Spleen (tissue), 7 donors: ENCODE measurements around the gene TSHZ2.

Experiments used
- POLR2AphosphoS5 ChIP-seq, 3 donors: sonication (generic); formaldehyde crosslinking; IDR thresholded peaks; one replicate each; pipeline ENCODE4 v1.5.1; 2017; ENCODE audit warnings: antibody characterized with exemption in 3 of 3
- TF ChIP-seq, protein P1 (sequence below), 11 experiments: fragments of 200-600 bp in 7 of 11; fragments of 450-650 bp in 4 of 11; sonication (generic) in 4 of 11; IDR thresholded peaks in 8 of 11; conservative IDR thresholded peaks in 3 of 11; 1 replicate in 7 of 11; 2 replicates in 4 of 11; pipeline versions ENCODE4 v1.4.0 to v1.8.0; 2016 to 2021; ENCODE audit warnings: antibody characterized with exemption in 11 of 11, inconsistent platforms in 4 of 11, mild to moderate bottlenecking in 1 of 11
- donor health status: DM: no; HTN: no; CAD: no; lungs with moderate emphysema.
- donor health status: DM: no; HTN: no; CAD: no.
- donor health status: DM: no; HTN: no; CAD: no.

DNA sequence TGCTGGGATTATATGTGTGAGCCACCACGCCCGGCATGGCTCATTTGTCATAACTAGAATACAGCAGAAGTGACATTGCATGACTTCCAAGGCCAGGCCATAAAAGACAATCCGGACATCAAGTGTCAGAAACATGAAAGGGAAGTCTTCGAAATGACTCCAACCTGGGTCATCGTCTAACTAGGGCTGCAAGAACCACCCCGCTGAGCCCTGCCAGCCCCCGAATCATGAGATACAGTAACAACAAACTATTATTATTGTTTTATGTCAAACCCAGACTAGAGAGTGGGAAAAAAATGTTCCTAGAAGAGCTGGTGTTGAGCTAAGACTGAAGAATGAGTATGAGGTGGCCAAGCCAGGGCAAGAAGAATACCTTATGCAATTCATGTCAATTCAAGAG lies 561.9 kb downstream of the TSHZ2 start:
- TF ChIP-seq, protein P1, sequence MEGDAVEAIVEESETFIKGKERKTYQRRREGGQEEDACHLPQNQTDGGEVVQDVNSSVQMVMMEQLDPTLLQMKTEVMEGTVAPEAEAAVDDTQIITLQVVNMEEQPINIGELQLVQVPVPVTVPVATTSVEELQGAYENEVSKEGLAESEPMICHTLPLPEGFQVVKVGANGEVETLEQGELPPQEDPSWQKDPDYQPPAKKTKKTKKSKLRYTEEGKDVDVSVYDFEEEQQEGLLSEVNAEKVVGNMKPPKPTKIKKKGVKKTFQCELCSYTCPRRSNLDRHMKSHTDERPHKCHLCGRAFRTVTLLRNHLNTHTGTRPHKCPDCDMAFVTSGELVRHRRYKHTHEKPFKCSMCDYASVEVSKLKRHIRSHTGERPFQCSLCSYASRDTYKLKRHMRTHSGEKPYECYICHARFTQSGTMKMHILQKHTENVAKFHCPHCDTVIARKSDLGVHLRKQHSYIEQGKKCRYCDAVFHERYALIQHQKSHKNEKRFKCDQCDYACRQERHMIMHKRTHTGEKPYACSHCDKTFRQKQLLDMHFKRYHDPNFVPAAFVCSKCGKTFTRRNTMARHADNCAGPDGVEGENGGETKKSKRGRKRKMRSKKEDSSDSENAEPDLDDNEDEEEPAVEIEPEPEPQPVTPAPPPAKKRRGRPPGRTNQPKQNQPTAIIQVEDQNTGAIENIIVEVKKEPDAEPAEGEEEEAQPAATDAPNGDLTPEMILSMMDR (IDR thresholded peaks at IDR 0.05 in 8 of 11, conservative IDR thresholded peaks at IDR 0.05 in 3 of 11): no peak
- no peak for TF ChIP-seq POLR2AphosphoS5 (IDR thresholded peaks at IDR 0.05)
